Stomach (tissue), 9 donors: ENCODE measurements around the gene DCHS2. TPM values are rescaled to one million over a fixed set of nuclear protein-coding genes. Genes with fewer than 3 reads are reported as not detected.

ENCODE experiments used
- DNase-seq, 2 donors: peaks; one replicate each; pipeline versions ENCODE4 v3.0.0 to v3.0.0-alpha.2; 2013 to 2019
- H3K27ac ChIP-seq, 5 donors: fragments of 200-600 bp in 4 of 5; sonication (generic) in 4 of 5; one replicate each; pipeline ENCODE4 v1.5.1; 2013 to 2019; ENCODE audit warnings: mild to moderate bottlenecking in 1 of 5, moderate library complexity in 1 of 5
- H3K27me3 ChIP-seq, 3 donors: fragments of 200-600 bp; sonication (generic); one replicate each; pipeline ENCODE4 v1.5.1; 2017 to 2019; ENCODE audit warnings: mixed run types in 1 of 3
- H3K36me3 ChIP-seq, 4 donors: fragments of 200-600 bp; sonication (generic); 1 replicate in 3 of 4; 2 replicates in 1 of 4; pipeline ENCODE4 v1.5.1; 2016 to 2019
- H3K4me1 ChIP-seq, 4 donors: fragments of 200-600 bp; sonication (generic); one replicate each; pipeline ENCODE4 v1.5.1; 2016 to 2019
- H3K4me3 ChIP-seq, 4 donors: fragments of 200-600 bp; sonication (generic) in 3 of 4; one replicate each; pipeline ENCODE4 v1.5.1; 2016 to 2019; ENCODE audit warnings: mild to moderate bottlenecking in 1 of 4
- H3K9me3 ChIP-seq, 4 donors: fragments of 200-600 bp; sonication (generic); one replicate each; pipeline ENCODE4 v1.5.1; 2016 to 2019
- CTCF ChIP-seq, 7 experiments: fragments of 450-650 bp in 4 of 7; fragments of 200-600 bp in 3 of 7; sonication (generic) in 3 of 7; IDR thresholded peaks; one replicate each; pipeline ENCODE4 v1.5.1; 2016 to 2019; ENCODE audit warnings: antibody characterized with exemption in 7 of 7, control low read depth in 2 of 7, mild to moderate bottlenecking in 1 of 7
- EP300 ChIP-seq: sonication (generic); formaldehyde crosslinking; IDR thresholded peaks from one replicate; pipeline ENCODE4 v1.6.1; 2017; ENCODE audit warnings: antibody characterized with exemption
- POLR2A ChIP-seq, 4 donors: fragments of 450-650 bp; IDR thresholded peaks; one replicate each; pipeline ENCODE4 v1.6.1; 2016; ENCODE audit warnings: antibody characterized with exemption in 4 of 4, control low read depth in 2 of 4, mild to moderate bottlenecking in 1 of 4, moderate library complexity in 1 of 4
- POLR2AphosphoS5 ChIP-seq, 3 donors: sonication (generic); formaldehyde crosslinking; IDR thresholded peaks; one replicate each; pipeline ENCODE4 v1.6.1; 2016; ENCODE audit warnings: antibody characterized with exemption in 3 of 3
- whole genome bisulfite sequencing, 5 donors: extraction: QIAGEN DNeasy Blood & Tissue Kit in 3 of 5; methylation state at CpG; one replicate each; pipeline versions ENCODE4 v1.1.5 to v1.1.7; 2013 to 2018; 5-methylcytosine and 5-hydroxymethylcytosine counted together
- intact Hi-C: fragments of 100-400 bp; cut with DNase I; formaldehyde crosslinking; loops from one replicate; pipeline ENCODE4 v1.15.1; 2023; ENCODE audit warnings: low total_unique reads
- polyA plus RNA-seq, 3 donors: library from polyadenylated mRNA; stranded (reverse); fragments of 200-250 nt; gene quantifications; one replicate each; pipeline ENCODE4 v1.2.3, GENCODE V29; 2013
- total RNA-seq, 5 donors: library from RNA; depleted of rRNA; stranded (reverse); fragments of >200 nt; gene quantifications; one replicate each; pipeline versions ENCODE4 v1.1.0 to v1.2.3, GENCODE V29; 2014 to 2016
- donor health status: healthy with polysubstance abuse.
- donor health status: Bipolar disorder and iron deficiency.
- donor health status: healthy.

The DCHS2 gene
- total and polyA plus RNA-seq, 8 donors, result 0.30 to 9.7 (median 1.5) TPM; not detected in 2

DNA sequence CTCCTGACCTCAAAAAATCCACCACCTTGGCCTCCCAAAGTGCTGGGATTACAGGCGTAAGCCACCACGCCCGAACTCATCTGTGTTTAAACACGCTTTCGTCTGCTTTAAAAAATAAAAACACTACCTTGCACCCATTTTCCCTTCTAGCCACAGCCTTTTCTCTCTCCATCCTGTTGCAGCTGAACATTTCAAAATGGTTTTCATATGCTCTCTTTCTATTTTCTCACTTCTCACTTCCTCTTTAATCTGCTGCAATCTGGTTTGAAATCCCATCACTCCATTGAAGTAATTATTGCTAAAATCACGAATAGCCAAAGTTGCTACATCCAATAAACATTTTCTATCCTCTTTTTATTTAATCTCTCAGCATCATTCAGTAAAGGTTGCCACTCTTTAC is 70.0 kb downstream of the DCHS2 start:
- no peak for DNase-seq
- TF ChIP-seq POLR2A (IDR thresholded peaks at IDR 0.05) (no peak), EP300 (no peak), POLR2AphosphoS5 (IDR thresholded peaks at IDR 0.05) (no peak), CTCF (IDR thresholded peaks at IDR 0.05) (no peak)
- no peak overlapping the region for H3K27ac ChIP-seq
- no peak overlapping the region for H3K4me3 ChIP-seq
- H3K4me1 ChIP-seq, result peaks cover 0 to 8% (median 0%) of the 10 kb centered on the region in 4 donors
- H3K36me3 ChIP-seq, result no peaks in the 10 kb centered on the region
- no peaks in the 10 kb centered on the region for H3K9me3 ChIP-seq
- WGBS, 5 donors, result 83 to 88% (median 85%) methylated on average over 6 of the region's 6 CpGs
- intact Hi-C loops, result no loop called here
- no peaks in the 10 kb centered on the region for H3K27me3 ChIP-seq

GRCh38 chr4:154417373-154417673 is 74.3 kb downstream of the DCHS2 start:
- H3K4me1 ChIP-seq, result peaks cover 0 to 16% (median 3%) of the 10 kb centered on the region in 4 donors
- WGBS, 5 donors, result 20 to 59% (median 35%) methylated on average over 2 of the region's 2 CpGs
- intact Hi-C loops, result no loop called here
- TF ChIP-seq CTCF (IDR thresholded peaks at IDR 0.05) (no peak), POLR2AphosphoS5 (IDR thresholded peaks at IDR 0.05) (no peak), POLR2A (IDR thresholded peaks at IDR 0.05) (no peak), EP300 (no peak)
- no peaks in the 10 kb centered on the region for H3K9me3 ChIP-seq
- no peaks in the 10 kb centered on the region for H3K36me3 ChIP-seq
- H3K27me3 ChIP-seq, result no peaks in the 10 kb centered on the region
- no peak for DNase-seq
- H3K4me3 ChIP-seq, result peak overlapping the region; percentile 42 to 50 (median 46)
- H3K27ac ChIP-seq, result peak overlapping the region in 4 of 5 donors; percentile 48 to 78 (median 64)

DNA sequence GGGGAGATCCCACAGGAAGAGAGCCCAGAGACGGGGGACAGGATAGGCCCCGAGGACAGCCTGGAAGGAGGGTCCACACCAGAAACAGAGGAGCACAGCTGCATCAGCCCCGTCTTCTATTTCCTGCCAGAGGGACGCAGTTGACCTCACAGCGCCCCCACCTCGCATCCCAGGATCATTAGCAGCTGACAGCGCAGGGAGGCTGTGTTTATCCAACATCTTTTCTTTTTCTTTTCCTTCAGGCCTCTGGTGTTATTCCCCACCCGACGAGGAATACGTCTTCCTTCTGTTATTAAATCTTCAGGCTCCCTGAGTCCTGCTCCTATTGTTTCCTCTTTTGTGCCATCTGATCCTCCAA is 75.4 kb downstream of the DCHS2 start:
- DNase-seq, result peak in 1 of 2 donors; percentile 71
- 7 to 39% (median 10%) methylated on average over 10 of the region's 10 CpGs for WGBS, 5 donors
- TF ChIP-seq CTCF (IDR thresholded peaks at IDR 0.05) (no peak), POLR2A (IDR thresholded peaks at IDR 0.05) (no peak), EP300 (no peak), POLR2AphosphoS5 (IDR thresholded peaks at IDR 0.05) (no peak)
- peaks cover 0 to 16% (median 3%) of the 10 kb centered on the region in 4 donors for H3K4me1 ChIP-seq
- intact Hi-C loops, result no loop called here
- no peaks in the 10 kb centered on the region for H3K9me3 ChIP-seq
- no peaks in the 10 kb centered on the region for H3K36me3 ChIP-seq
- no peaks in the 10 kb centered on the region for H3K27me3 ChIP-seq
- peak overlapping the region; percentile 42 to 50 (median 46) for H3K4me3 ChIP-seq
- peak overlapping the region in 4 of 5 donors; percentile 48 to 78 (median 64) for H3K27ac ChIP-seq

GRCh38 chr4:154415313-154415712 is 76.3 kb downstream of the DCHS2 start:
- no peaks in the 10 kb centered on the region for H3K36me3 ChIP-seq
- H3K9me3 ChIP-seq, result no peaks in the 10 kb centered on the region
- 81 to 88% (median 86%) methylated on average over 4 of the region's 4 CpGs for WGBS, 5 donors
- DNase-seq, result no peak
- peaks cover 0 to 16% (median 3%) of the 10 kb centered on the region in 4 donors for H3K4me1 ChIP-seq
- H3K4me3 ChIP-seq, result no peak overlapping the region
- intact Hi-C loops, result no loop called here
- no peak for TF ChIP-seq POLR2A (IDR thresholded peaks at IDR 0.05)
- TF ChIP-seq EP300, result no peak
- no peak for TF ChIP-seq CTCF (IDR thresholded peaks at IDR 0.05)
- TF ChIP-seq POLR2AphosphoS5 (IDR thresholded peaks at IDR 0.05), result no peak
- H3K27me3 ChIP-seq, result no peaks in the 10 kb centered on the region
- no peak overlapping the region for H3K27ac ChIP-seq
